HepG2 (cell line): ENCODE measurements around the gene TNFRSF25. TPM values are rescaled to one million over a fixed set of nuclear protein-coding genes. Genes with fewer than 3 reads are reported as not detected.
A peak's percentile ranks its signal among the peaks of the same experiment; 100 is the strongest.

Experiments
- ATAC-seq: fragments of 200-7000 bp; cut with Tn5 transposase; 3 replicates; pipeline ENCODE4 v1.9.1; 2020; ENCODE audit warnings: mild to moderate bottlenecking, moderate library complexity
- BruUV-seq: library from RNA; stranded (reverse); fragments of 400-500 nt; replicated peaks from 2 replicates; lab custom pipeline; 2021; lab: Mats Ljungman, UMichigan
- CTCF ChIA-PET: fragments of 300-600 bp; formaldehyde crosslinking; extraction: SDS; loops from one replicate; lab custom pipeline; 2021; ENCODE audit warnings: low total read pairs, inconsistent platforms, low intra/inter-chr PET ratio; lab: Yijun Ruan, JAX
- POLR2A ChIA-PET: fragments of 350-600 bp; sonication (Branson Sonifier 250); formaldehyde crosslinking; loops from one replicate; lab custom pipeline; 2020; ENCODE audit warnings: antibody characterized with exemption, inconsistent platforms; lab: Yijun Ruan, JAX
- DNase-seq: peaks from one replicate; pipeline ENCODE4 v3.0.0-alpha.2; 2015; ENCODE audit warnings: low spot score
- FAIRE-seq: peaks from 3 replicates; lab custom pipeline; 2011; peaks lifted over from hg19 to GRCh38; lab: Jason Lieb, UNC
- H2AFZ ChIP-seq: one replicate; pipeline ENCODE4 v1.6.1; 2011; ENCODE audit warnings: low read length, inconsistent platforms
- H3K27ac ChIP-seq: fragments of 300-600 bp; 3 replicates; pipeline ENCODE4 v1.8.0; 2011; ENCODE audit warnings: mixed run types, mild to moderate bottlenecking, mixed read lengths, low read length, inconsistent platforms; ENCODE audit not compliant: insufficient read depth; ENCODE audit errors: extremely low read length
- H3K27me3 ChIP-seq, 2 experiments: fragments of 200-600 bp in 1 of 2; 2 replicates in 1 of 2; 3 replicates in 1 of 2; pipeline versions ENCODE4 v1.6.0 to v1.8.0; 2011; ENCODE audit warnings: low read length in 2 of 2, mild to moderate bottlenecking in 2 of 2, moderate library complexity in 2 of 2, inconsistent platforms in 1 of 2; ENCODE audit not compliant: insufficient read depth in 2 of 2, control insufficient read depth in 1 of 2
- H3K36me3 ChIP-seq, 2 experiments: fragments of 200-600 bp in 1 of 2; replicated peaks in 1 of 2; 2 replicates in 1 of 2; 3 replicates in 1 of 2; pipeline versions ENCODE4 v1.5.1 to v1.8.0; 2011; ENCODE audit warnings: low read length in 2 of 2, inconsistent platforms in 1 of 2; ENCODE audit not compliant: insufficient read depth in 2 of 2, control insufficient read depth in 1 of 2
- H3K4me1 ChIP-seq: 2 replicates; pipeline ENCODE4 v1.5.1; 2012; ENCODE audit warnings: low read length, inconsistent platforms; ENCODE audit not compliant: insufficient read depth
- H3K4me2 ChIP-seq: 2 replicates; pipeline ENCODE4 v1.6.0; 2011; ENCODE audit warnings: low read depth, low read length, inconsistent platforms
- H3K4me3 ChIP-seq, 3 experiments: fragments of 200-600 bp in 1 of 3; sonication (generic), shearing (Covaris generic) in 1 of 3; replicated peaks in 1 of 3; 2 replicates each; pipeline ENCODE4 v1.5.1; 2011 to 2016; ENCODE audit warnings: low read length in 3 of 3, inconsistent platforms in 2 of 3, low read depth in 2 of 3, mild to moderate bottlenecking in 2 of 3, control low read depth in 1 of 3, mixed read lengths in 1 of 3; ENCODE audit not compliant: insufficient read depth in 1 of 3
- H3K79me2 ChIP-seq: one replicate; pipeline ENCODE4 v1.6.1; 2011; ENCODE audit warnings: low read length, inconsistent platforms; ENCODE audit not compliant: insufficient read depth
- H3K9ac ChIP-seq: 2 replicates; pipeline ENCODE4 v1.6.0; 2011; ENCODE audit warnings: mild to moderate bottlenecking, low read depth, low read length, inconsistent platforms; ENCODE audit not compliant: insufficient read depth
- H3K9me3 ChIP-seq: 2 replicates; pipeline ENCODE4 v1.5.1; 2012; ENCODE audit warnings: mild to moderate bottlenecking, low read length
- H4K20me1 ChIP-seq: 2 replicates; pipeline ENCODE4 v1.6.0; 2011; ENCODE audit warnings: inconsistent platforms, mild to moderate bottlenecking, low read length, moderate library complexity; ENCODE audit not compliant: insufficient read depth
- ELF3 ChIP-seq: IDR thresholded peaks from 2 replicates; pipeline ENCODE4 v1.6.1; 2016; ENCODE audit warnings: missing genetic modification reagents, missing compliant biosample characterization
- ETV6 ChIP-seq: sonication (generic); formaldehyde crosslinking; conservative IDR thresholded peaks from 2 replicates; pipeline ENCODE4 v1.4.0; 2020; ENCODE audit warnings: missing genetic modification reagents
- SRSF1 ChIP-seq: fragments of 200-400 bp; formaldehyde crosslinking; optimal IDR thresholded peaks from 2 replicates; pipeline ENCODE3; 2017; ENCODE audit warnings: mild to moderate bottlenecking, low read depth, low read length, moderate library complexity
- UBTF ChIP-seq: sonication (generic); formaldehyde crosslinking; IDR thresholded peaks from 2 replicates; pipeline ENCODE4 v1.4.0; 2020; ENCODE audit warnings: mild to moderate bottlenecking, missing genetic modification reagents
- ZBTB34 ChIP-seq: sonication (generic); formaldehyde crosslinking; IDR thresholded peaks from 2 replicates; pipeline ENCODE4 v1.8.0; 2022; ENCODE audit warnings: mild to moderate bottlenecking, missing genetic modification reagents
- ZNF382 ChIP-seq: sonication (generic); formaldehyde crosslinking; IDR thresholded peaks from 2 replicates; pipeline ENCODE4 v1.5.0; 2020; ENCODE audit warnings: missing genetic modification reagents, mild to moderate bottlenecking, borderline replicate concordance
- ZNF430 ChIP-seq: sonication (generic); formaldehyde crosslinking; IDR thresholded peaks from 2 replicates; pipeline ENCODE4 v1.9.0; 2021; ENCODE audit warnings: mild to moderate bottlenecking, missing genetic modification reagents
- ZNF546 ChIP-seq: sonication (generic); formaldehyde crosslinking; conservative IDR thresholded peaks from 2 replicates; pipeline ENCODE4 v1.8.1; 2023; ENCODE audit warnings: mild to moderate bottlenecking, missing genetic modification reagents
- WGBS: methylation state at CpG from one replicate; pipeline ENCODE4 v1.1.6; 2017; ENCODE audit warnings: low lambda C conversion rate; 5-methylcytosine and 5-hydroxymethylcytosine counted together
- in situ Hi-C: cut with HindIII; loops from 2 replicates; pipeline ENCODE4 v1.10.0; 2017; ENCODE audit warnings: low pct_unique_long_range_greater_than_20kb; ENCODE audit not compliant: extremely low pct_ligation_motif_present
- intact Hi-C: fragments of 100-400 bp; cut with micrococcal nuclease; formaldehyde crosslinking; loops from one replicate; pipeline ENCODE4 v1.10.0; 2022; ENCODE audit not compliant: unreplicated experiment
- polyA plus RNA-seq, 8 experiments: library from polyadenylated mRNA; depleted of rRNA in 3 of 8; stranded (reverse) in 7 of 8; unstranded in 1 of 8; fragments of >200 nt; fragmentation: Illumina TruSeq in 4 of 8; extraction: Trizol in 4 of 8; gene quantifications; 2 replicates each; pipeline versions ENCODE4 v1.2.1 to v1.2.3, GENCODE V29; 2011 to 2016; ENCODE audit warnings: low read depth in 4 of 8, missing spikeins in 1 of 8, mixed read lengths in 1 of 8; ENCODE audit not compliant: insufficient read depth in 1 of 8
- total RNA-seq, 5 experiments: library from RNA; depleted of rRNA; stranded (reverse); fragments of >200 nt; fragmentation: Illumina TruSeq; extraction: Trizol; gene quantifications; 2 replicates each; pipeline ENCODE4 v1.2.3, GENCODE V29; 2016; ENCODE audit warnings: low read depth in 1 of 5

The TNFRSF25 gene
- total and polyA plus RNA-seq, 2 of the 13 experiments (the other 11 are each of a cell fraction or from before 2014, with no cell fraction given): 1.4 to 1.5 TPM

GRCh38 chr1:6512908-6513280 lies 46.9 kb upstream of the TNFRSF25 start:
- Histone ChIP-seq H4K20me1 (no peaks in the 10 kb centered on the region), H3K36me3 (no peaks in the 10 kb centered on the region), H3K9ac (no peak overlapping the region), H3K4me3 (peak overlapping the region in 2 of 3 experiments; percentile 31 to 57; a peak in 4 of 6 replicates), H2AFZ (no peak overlapping the region), H3K27me3 (peaks cover 6 to 9% of the 10 kb centered on the region in 2 experiments; a peak in 3 of 5 replicates)
- POLR2A ChIA-PET: interaction anchor here (1.8 to 2.5 kb wide), 3 partner anchors 9 to 22 kb away, joined by 5 to 20 read pairs (median 13); partner anchors contain the start of gene PLEKHG5
- WGBS: 20% methylated on average over 1 of the region's 8 CpGs
- in situ Hi-C loops: no loop called here
- CTCF ChIA-PET: no interaction called here
- FAIRE-seq: no peak
- TF ChIP-seq ELF3 (CRISPR knock-in tag) (no peak), UBTF (CRISPR knock-in tag) (peak; percentile 2; the same call in 1 of the 2 replicates), ZBTB34 (CRISPR knock-in tag) (0 out of 2 replicates have a peak, but pooled peaks have one; percentile 7), ZNF546 (CRISPR knock-in tag) (no peak), ETV6 (CRISPR knock-in tag) (no peak), ZNF382 (CRISPR knock-in tag) (no peak), SRSF1 (no peak), ZNF430 (CRISPR knock-in tag) (0 out of 2 replicates have a peak, but pooled peaks have one; percentile 20)
- TF ChIP-seq, all 625 proteins: peak for 3
- ATAC-seq (peak; percentile 1; the same call in 2 of the 3 replicates), DNase-seq (no peak)
- BruUV-seq: no TSS peak
- Histone ChIP-seq H3K4me1 (peaks cover 59% of the 10 kb centered on the region), H3K9me3 (no peaks in the 10 kb centered on the region), H3K27ac (no peak overlapping the region), H3K4me2 (peak overlapping the region; percentile 90), H3K79me2 (no peaks in the 10 kb centered on the region)
- intact Hi-C loops: no loop called here
